ENCODE measurements around the gene DDX52.

GRCh38 chr17:37682007-37682406 lies 38.8 kb upstream of the DDX52 start:
- TF ChIP-seq CTCF (IDR thresholded peaks at IDR 0.05), result no peak
- no peak for TF ChIP-seq POLR2A (IDR thresholded peaks at IDR 0.05)

Data from body of pancreas (tissue), 4 donors.